GM19438 (cell line): Measurements from ENCODE around the gene SUMO4.

Source experiments
- ATAC-seq: cut with Tn5 transposase; IDR thresholded peaks from one replicate; pipeline ENCODE4 v1.9.1; 2021; ENCODE audit warnings: low read depth; ENCODE audit not compliant: unreplicated experiment

SUMO4 gene

GRCh38 chr6:149449831-149450678 lies 50.0 kb downstream of the SUMO4 start:
- no peak for ATAC-seq
